GM12801 (cell line): ENCODE data around the gene CADM1.

Experiments
- CTCF ChIP-seq: IDR thresholded peaks from one replicate; pipeline ENCODE4 v1.5.1; 2011; ENCODE audit warnings: control low read depth; ENCODE audit not compliant: insufficient read length; ENCODE audit errors: extremely low read depth

CADM1 gene

GRCh38 chr11:115257678-115258077 lies 246.5 kb downstream of the CADM1 start:
- TF ChIP-seq CTCF, result no peak

- TF ChIP-seq CTCF, result no peak
Measured at GRCh38 chr11:115257270-115257669, 246.9 kb downstream of the CADM1 start.

GRCh38 chr11:115256397-115257197 lies 247.6 kb downstream of the CADM1 start:
- no peak for TF ChIP-seq CTCF

GRCh38 chr11:115255006-115255762 lies 249.0 kb downstream of the CADM1 start:
- TF ChIP-seq CTCF, result no peak

- TF ChIP-seq CTCF, result no peak
Measured at GRCh38 chr11:115251126-115251525, 253.1 kb downstream of the CADM1 start.

GRCh38 chr11:115249061-115249578 lies 255.1 kb downstream of the CADM1 start:
- no peak for TF ChIP-seq CTCF

GRCh38 chr11:115247953-115248352 lies 256.3 kb downstream of the CADM1 start:
- TF ChIP-seq CTCF, result no peak
